A673 (cell line): ENCODE data around the gene CERS5. TPM values are rescaled to one million over a fixed set of nuclear protein-coding genes. Genes with fewer than 3 reads are reported as not detected.
A peak's percentile ranks its signal among the peaks of the same experiment; 100 is the strongest.

Source experiments
- BruUV-seq: library from RNA; stranded (reverse); fragments of 400-500 nt; replicated peaks from 2 replicates; lab custom pipeline; 2021; lab: Mats Ljungman, UMichigan
- CTCF ChIA-PET: fragments of 300-600 bp; sonication (Branson Sonifier 250); formaldehyde crosslinking; loops from one replicate; lab custom pipeline; 2022; ENCODE audit warnings: antibody characterized with exemption; lab: Charles Lee
- POLR2A ChIA-PET: fragments of 300-600 bp; sonication (Branson Sonifier 250); formaldehyde crosslinking; loops from one replicate; lab custom pipeline; 2022; ENCODE audit warnings: antibody characterized with exemption; ENCODE audit not compliant: low non-redundant PET; lab: Charles Lee
- DNase-seq: peaks from one replicate; pipeline ENCODE4 v3.0.0-alpha.2; 2015; ENCODE audit warnings: low spot score
- H3K27ac ChIP-seq: fragments of 200-600 bp; sonication (generic); 2 replicates; pipeline ENCODE4 v1.5.1; 2016; ENCODE audit warnings: mixed run types, low read depth, mild to moderate bottlenecking, mixed read lengths, antibody characterized with exemption, low read length; ENCODE audit not compliant: poor library complexity, severe bottlenecking
- H3K27me3 ChIP-seq: fragments of 200-600 bp; sonication (generic); replicated peaks from 2 replicates; pipeline ENCODE4 v1.6.1; 2017; ENCODE audit warnings: mixed run types, low read depth, mild to moderate bottlenecking, mixed read lengths, antibody characterized with exemption, low read length; ENCODE audit not compliant: insufficient read depth, poor library complexity
- H3K36me3 ChIP-seq: fragments of 200-600 bp; sonication (generic); 2 replicates; pipeline ENCODE4 v1.6.1; 2016; ENCODE audit warnings: mixed run types, mild to moderate bottlenecking, mixed read lengths, antibody characterized with exemption, low read length; ENCODE audit not compliant: insufficient read depth, poor library complexity, severe bottlenecking
- H3K4me1 ChIP-seq: fragments of 200-600 bp; sonication (generic); 2 replicates; pipeline ENCODE4 v1.6.1; 2017; ENCODE audit warnings: mixed run types, mild to moderate bottlenecking, mixed read lengths, antibody characterized with exemption, low read length; ENCODE audit not compliant: insufficient read depth, poor library complexity, severe bottlenecking
- H3K4me3 ChIP-seq: fragments of 200-600 bp; sonication (generic); 2 replicates; pipeline ENCODE4 v1.5.1; 2016; ENCODE audit warnings: low read depth, mixed run types, mild to moderate bottlenecking, mixed read lengths, low read length; ENCODE audit not compliant: poor library complexity, severe bottlenecking
- H3K9me3 ChIP-seq: fragments of 200-600 bp; sonication (generic); 2 replicates; pipeline ENCODE4 v1.6.1; 2016; ENCODE audit warnings: mixed run types, low read depth, mild to moderate bottlenecking, mixed read lengths, antibody characterized with exemption, low read length; ENCODE audit not compliant: poor library complexity, severe bottlenecking
- EZH2 ChIP-seq: fragments of 200-600 bp; sonication (generic); IDR thresholded peaks from 2 replicates; pipeline ENCODE4 v1.6.1; 2017; ENCODE audit warnings: borderline replicate concordance, low read depth, mild to moderate bottlenecking, mixed read lengths, antibody characterized with exemption, low read length; ENCODE audit not compliant: poor library complexity, severe bottlenecking
- intact Hi-C: fragments of 100-400 bp; cut with micrococcal nuclease; formaldehyde crosslinking; loops from one replicate; pipeline ENCODE4 v1.10.0; 2022; ENCODE audit not compliant: unreplicated experiment
- total RNA-seq: library from RNA; stranded (reverse); gene quantifications from 2 replicates; pipeline ENCODE4 v1.2.3, GENCODE V29; 2021
- TF ChIP-seq, protein P1 (sequence below): fragments of 300-800, 200-600 bp; sonication (generic); conservative IDR thresholded peaks from 2 replicates; pipeline ENCODE4 v1.5.1; 2017; ENCODE audit warnings: low read depth, mild to moderate bottlenecking, antibody characterized with exemption, low read length, moderate library complexity, mixed read lengths

Gene CERS5
- total RNA-seq, 1 experiment from 2014 or later = 57.0 TPM

DNA sequence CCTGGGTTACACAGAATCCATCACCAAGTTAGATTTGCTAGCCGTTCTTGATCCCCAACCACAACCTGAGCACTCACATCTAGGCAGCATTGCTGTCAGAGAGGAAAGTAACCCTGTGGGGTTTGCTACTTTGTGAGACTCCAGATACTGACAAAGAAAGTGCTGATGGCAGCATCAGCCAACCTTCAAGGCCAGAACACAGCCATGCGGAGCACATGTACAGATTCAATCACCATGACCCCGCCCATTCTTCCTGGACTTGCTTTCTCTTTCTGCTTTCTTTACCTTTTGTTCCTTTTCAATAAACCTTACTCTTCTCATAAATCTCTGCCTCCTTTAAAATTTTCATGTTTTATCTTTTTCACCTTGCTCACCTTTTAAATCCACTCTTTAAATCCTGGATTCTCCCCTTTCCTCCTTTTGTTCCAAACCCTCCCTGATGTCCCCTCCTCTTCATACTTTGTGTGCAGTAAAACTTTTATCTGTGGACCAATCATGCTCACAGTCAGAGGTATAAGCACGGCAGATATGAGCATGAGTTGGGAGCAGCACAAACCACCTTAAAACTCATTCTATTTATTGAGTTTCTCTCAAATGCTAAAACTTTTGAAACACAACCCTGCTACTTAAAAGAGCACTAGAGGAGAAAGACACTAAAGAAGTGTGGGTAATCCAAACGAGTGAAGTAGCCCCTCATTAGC lies 21.9 kb upstream of the CERS5 start:
- peak overlapping the region; percentile 71 for H3K27ac ChIP-seq
- H3K4me3 ChIP-seq = no peak overlapping the region
- ChIA-PET POLR2A (interaction anchor here (0.7 kb wide), 1 partner anchor 13 kb away, joined by 8 read pairs; no protein-coding TSS in a partner anchor), CTCF (no interaction called here)
- intact Hi-C loops = loop anchor here (5.0 to 10.0 kb wide), 2 partner anchors 33 to 126 kb away; no protein-coding TSS in a partner anchor
- no peaks in the 10 kb centered on the region for H3K27me3 ChIP-seq
- no peak for DNase-seq
- no TSS peak for BruUV-seq
- H3K4me1 ChIP-seq = peaks cover 49% of the 10 kb centered on the region
- peaks cover 27% of the 10 kb centered on the region for H3K36me3 ChIP-seq
- TF ChIP-seq, protein P1, sequence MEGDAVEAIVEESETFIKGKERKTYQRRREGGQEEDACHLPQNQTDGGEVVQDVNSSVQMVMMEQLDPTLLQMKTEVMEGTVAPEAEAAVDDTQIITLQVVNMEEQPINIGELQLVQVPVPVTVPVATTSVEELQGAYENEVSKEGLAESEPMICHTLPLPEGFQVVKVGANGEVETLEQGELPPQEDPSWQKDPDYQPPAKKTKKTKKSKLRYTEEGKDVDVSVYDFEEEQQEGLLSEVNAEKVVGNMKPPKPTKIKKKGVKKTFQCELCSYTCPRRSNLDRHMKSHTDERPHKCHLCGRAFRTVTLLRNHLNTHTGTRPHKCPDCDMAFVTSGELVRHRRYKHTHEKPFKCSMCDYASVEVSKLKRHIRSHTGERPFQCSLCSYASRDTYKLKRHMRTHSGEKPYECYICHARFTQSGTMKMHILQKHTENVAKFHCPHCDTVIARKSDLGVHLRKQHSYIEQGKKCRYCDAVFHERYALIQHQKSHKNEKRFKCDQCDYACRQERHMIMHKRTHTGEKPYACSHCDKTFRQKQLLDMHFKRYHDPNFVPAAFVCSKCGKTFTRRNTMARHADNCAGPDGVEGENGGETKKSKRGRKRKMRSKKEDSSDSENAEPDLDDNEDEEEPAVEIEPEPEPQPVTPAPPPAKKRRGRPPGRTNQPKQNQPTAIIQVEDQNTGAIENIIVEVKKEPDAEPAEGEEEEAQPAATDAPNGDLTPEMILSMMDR = no peak
- no peak for TF ChIP-seq EZH2
- H3K9me3 ChIP-seq = no peaks in the 10 kb centered on the region

DNA sequence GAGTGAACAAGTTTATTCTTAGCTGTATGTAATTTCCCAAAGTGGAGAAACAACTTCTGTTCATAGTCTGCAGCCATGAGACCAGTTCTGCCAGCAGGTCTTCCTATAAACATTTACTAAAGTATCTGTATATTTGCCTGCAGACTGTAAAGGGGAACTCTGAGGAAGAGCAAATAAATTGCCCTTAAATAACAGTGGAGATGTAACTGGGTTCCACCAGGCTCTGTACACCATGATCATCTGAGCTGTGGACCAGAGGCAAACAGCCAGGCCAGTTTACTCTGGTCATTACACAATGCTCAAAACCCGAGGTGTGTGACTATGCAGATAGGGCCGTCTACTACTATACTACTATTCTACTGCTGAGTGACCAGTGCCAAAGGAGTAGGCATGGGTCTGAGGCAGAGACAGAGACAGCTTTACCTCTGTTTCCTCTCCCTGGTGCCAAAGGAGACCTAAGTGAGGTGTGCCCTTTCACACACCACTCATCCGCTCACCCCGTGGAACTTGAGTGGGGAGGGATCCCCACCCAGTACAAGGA lies 21.1 kb upstream of the CERS5 start:
- H3K27ac ChIP-seq = peak overlapping the region; percentile 71
- CTCF ChIA-PET = no interaction called here
- H3K4me1 ChIP-seq = peaks cover 52% of the 10 kb centered on the region
- no peaks in the 10 kb centered on the region for H3K9me3 ChIP-seq
- TF ChIP-seq, protein P1 = no peak
- no peak for TF ChIP-seq EZH2
- intact Hi-C loops = loop anchor here (5.0 to 10.0 kb wide), 2 partner anchors 34 to 126 kb away; no protein-coding TSS in a partner anchor
- peaks cover 29% of the 10 kb centered on the region for H3K36me3 ChIP-seq
- no TSS peak for BruUV-seq
- H3K4me3 ChIP-seq = no peak overlapping the region
- H3K27me3 ChIP-seq = no peaks in the 10 kb centered on the region
- DNase-seq = no peak
- POLR2A ChIA-PET = no interaction called here

DNA sequence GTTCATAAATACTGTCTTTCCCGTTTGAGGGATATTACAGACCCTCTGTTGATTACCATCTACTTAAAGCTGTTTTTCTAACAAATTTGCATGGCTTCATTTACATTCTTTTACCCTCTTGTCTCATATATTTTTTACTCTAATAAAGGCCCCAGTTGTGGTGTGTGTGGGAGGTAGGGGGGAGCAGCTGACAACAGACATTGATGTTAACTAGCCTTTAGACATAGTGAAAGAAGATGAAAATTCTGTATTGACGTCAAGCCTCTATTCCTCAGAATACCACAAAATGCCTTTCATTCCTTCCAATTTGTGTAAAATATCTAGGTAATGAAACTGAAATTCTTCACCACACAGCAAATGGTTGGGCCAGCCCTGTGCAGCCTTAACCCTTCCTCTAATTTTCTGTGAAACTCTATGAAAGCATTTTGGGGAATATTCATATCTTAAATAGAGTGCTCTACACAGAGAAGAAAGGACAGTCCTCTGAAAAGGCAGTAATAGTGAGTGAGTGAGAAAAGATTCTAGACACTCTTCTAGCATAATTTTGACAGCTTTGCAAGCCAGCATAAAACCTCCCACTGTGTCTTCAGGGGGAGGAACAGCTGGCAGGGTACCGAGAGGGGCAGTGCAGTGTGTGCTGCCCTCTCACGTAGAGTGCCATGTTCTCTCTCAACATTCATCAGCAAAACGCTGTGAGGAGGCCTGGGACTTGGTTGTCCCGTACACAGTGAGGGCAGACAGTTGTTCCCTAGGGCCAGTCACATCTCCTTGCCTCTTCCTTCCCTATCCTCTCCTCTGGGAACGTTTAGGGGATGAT lies 20.1 kb upstream of the CERS5 start:
- Histone ChIP-seq H3K9me3 (no peaks in the 10 kb centered on the region), H3K27ac (peak overlapping the region; percentile 71), H3K4me1 (peaks cover 52% of the 10 kb centered on the region), H3K27me3 (no peaks in the 10 kb centered on the region), H3K4me3 (no peak overlapping the region), H3K36me3 (peaks cover 20% of the 10 kb centered on the region)
- no TSS peak for BruUV-seq
- intact Hi-C loops = loop anchor here (5.0 to 10.0 kb wide), 2 partner anchors 35 to 128 kb away; no protein-coding TSS in a partner anchor
- TF ChIP-seq EZH2 = no peak
- TF ChIP-seq, protein P1 = 0 out of 2 replicates have a peak, but pooled peaks have one; percentile 15
- DNase-seq = peak; percentile 75
- POLR2A ChIA-PET = interaction anchor here (0.6 kb wide), 1 partner anchor 13 kb away, joined by 3 read pairs; no protein-coding TSS in a partner anchor
- CTCF ChIA-PET = no interaction called here
